Measurements from ENCODE around the gene RAB29.

The RAB29 gene

DNA sequence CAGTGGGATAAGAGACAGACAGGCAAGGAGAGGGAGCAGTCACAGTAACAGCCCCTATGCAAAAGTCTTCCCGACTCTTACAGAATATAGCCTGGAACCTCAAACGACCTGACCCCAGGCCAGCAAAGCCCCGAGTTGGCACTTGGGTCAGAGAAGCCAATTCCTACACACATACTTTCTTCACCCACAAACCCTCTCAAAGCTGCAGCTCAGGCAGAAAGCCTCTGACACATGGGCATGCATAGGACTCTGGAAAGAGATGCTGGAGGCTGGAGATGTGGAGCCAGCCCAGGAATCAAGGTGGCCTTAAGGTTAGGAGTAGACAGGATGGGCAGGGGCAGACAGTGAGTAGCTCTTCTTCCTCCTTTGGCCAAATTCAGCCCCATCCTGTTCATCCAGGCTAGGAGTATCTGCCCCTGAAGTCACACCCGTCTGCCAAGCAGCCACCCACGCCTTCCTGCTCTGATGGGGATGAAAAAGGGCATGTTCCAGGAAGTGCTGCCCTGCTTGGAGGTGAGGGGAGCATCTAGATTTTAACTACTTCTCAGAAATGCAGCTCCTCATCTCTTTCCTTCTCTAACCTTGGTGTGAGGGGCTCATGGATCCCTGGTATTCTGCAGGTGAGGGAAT is 29.9 kb upstream of the RAB29 start:
- H3K27me3 Mint-ChIP-seq = no peaks in the 10 kb centered on the region
- no peak for DNase-seq (ENCODE audit: low spot score in 2 of 2)

DNA sequence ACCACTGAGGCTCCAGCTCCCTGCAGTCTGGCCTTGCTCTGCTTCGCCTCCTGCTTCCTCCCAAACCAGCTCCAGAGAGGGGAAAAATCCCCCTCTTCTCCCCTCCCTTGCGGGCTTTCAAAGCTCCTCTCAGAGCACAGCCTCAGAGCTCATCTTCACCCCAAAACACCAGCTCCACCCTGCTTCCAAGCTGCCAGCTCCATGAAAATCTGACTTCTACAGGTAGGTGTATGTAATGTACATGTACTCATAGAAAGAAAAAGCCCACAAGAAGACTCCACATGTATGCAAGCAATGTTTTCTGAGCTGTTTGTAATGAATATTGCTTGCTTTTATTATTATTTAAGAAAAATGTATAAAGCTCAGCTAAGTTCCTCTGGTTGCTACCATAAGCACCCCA is 29.3 kb upstream of the RAB29 start:
- peaks cover 43% of the 10 kb centered on the region for H3K4me1 Mint-ChIP-seq
- ATAC-seq (ENCODE audit: low read depth) = no peak
- no peak overlapping the region for H3K27ac Mint-ChIP-seq
- no peak for DNase-seq (ENCODE audit: low spot score in 2 of 2)
- H3K4me3 Mint-ChIP-seq = no peak overlapping the region
- no peaks in the 10 kb centered on the region for H3K9me3 Mint-ChIP-seq
- H3K36me3 Mint-ChIP-seq = peaks cover 9% of the 10 kb centered on the region
- no peaks in the 10 kb centered on the region for H3K27me3 Mint-ChIP-seq

More for the DNA sequence above, 29.9 kb upstream of the RAB29 start:
- no peak overlapping the region for H3K4me3 Mint-ChIP-seq
- H3K27ac Mint-ChIP-seq = peak overlapping the region; percentile 14
- H3K36me3 Mint-ChIP-seq = peaks cover 6% of the 10 kb centered on the region
- ATAC-seq (ENCODE audit: low read depth) = no peak
- peaks cover 43% of the 10 kb centered on the region for H3K4me1 Mint-ChIP-seq
- H3K9me3 Mint-ChIP-seq = no peaks in the 10 kb centered on the region

DNA sequence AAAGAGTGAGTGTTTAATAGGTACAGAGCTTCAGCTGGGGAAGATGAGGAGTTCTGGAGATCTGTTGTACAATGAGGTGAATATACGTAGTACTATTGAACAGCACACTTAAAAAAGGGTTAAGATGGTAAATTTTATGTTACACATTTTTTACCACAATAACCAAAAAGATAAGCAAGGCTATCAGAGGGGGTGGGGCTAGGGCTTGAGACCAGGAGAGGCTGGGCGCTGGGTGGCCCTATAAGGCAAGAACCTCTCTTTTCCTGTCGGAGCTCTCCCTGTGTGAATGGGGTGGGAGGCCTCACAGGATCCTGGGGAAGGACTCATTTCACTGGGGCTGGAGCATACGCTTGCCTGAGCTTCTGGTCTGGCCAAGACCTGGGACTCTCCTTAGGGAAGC is 28.7 kb upstream of the RAB29 start:
- Mint-ChIP-seq H3K4me1 (peaks cover 39% of the 10 kb centered on the region), H3K36me3 (peaks cover 6% of the 10 kb centered on the region), H3K27ac (no peak overlapping the region)

DNA sequence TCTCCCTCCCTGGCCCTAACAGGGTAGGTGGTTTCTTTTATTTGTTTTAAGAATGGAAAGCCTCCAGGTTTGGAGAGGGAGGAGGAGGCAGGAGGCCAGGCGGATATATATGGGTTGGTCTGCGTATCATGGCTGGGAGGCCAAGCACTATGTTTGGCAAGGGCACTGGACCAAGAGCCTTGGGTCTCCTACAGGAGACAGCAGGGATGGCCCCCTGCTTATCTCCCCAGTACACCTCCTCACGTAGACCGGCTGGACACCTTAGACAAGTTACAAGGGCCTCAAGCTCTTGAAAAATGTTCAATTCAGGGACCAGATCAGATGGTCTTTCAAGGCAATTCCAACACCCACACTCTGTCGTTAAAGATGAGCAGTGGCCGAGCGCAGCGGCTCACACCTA is 26.8 kb upstream of the RAB29 start:
- Mint-ChIP-seq H3K4me3 (no peak overlapping the region), H3K36me3 (peaks cover 18% of the 10 kb centered on the region), H3K4me1 (peaks cover 28% of the 10 kb centered on the region), H3K9me3 (no peaks in the 10 kb centered on the region), H3K27ac (no peak overlapping the region), H3K27me3 (no peaks in the 10 kb centered on the region)
- DNase-seq (ENCODE audit: low spot score in 2 of 2) = no peak
- ATAC-seq (ENCODE audit: low read depth) = no peak

More for the DNA sequence above, 28.7 kb upstream of the RAB29 start:
- Mint-ChIP-seq H3K4me3 (no peak overlapping the region), H3K27me3 (no peaks in the 10 kb centered on the region), H3K9me3 (no peaks in the 10 kb centered on the region)
- no peak for ATAC-seq (ENCODE audit: low read depth)
- DNase-seq (ENCODE audit: low spot score in 2 of 2) = no peak

DNA sequence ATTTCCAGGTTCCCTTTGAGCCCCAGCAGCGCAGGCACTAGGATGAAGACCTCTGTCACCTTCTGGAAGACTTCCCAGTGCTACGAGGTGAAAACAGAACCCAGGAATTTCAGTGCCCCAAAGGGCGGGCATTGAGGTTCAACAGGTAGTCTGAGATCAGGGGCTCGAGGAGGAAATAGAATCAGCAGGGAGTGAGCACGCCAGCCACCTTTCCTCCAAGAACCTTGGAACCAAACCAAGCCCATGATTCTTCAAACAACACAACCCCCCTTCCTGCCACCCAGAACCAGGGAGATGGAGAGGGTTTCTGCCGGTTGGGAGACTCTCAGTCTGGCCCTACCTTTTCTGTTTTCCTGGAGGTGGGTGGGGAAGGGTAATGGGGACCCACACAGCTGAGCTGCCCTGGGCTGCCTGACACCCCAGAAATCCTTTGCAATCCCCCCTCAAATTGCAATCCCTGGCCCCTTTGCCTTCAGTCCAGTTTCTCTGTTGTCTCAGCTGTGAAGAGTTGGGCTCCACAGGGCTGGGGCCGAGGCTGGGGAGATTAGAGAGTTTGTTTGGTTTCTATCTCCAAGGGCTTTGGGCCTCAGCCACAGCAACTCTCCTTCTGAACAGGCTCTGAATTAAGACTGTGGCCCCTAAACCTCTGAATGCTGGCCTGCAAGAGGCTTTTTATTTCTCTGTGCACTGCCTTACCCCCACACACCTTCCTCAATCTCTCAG is 25.9 kb upstream of the RAB29 start:
- peaks cover 20% of the 10 kb centered on the region for H3K4me1 Mint-ChIP-seq
- no peak overlapping the region for H3K27ac Mint-ChIP-seq
- H3K27me3 Mint-ChIP-seq = no peaks in the 10 kb centered on the region
- ATAC-seq (ENCODE audit: low read depth) (no peak), DNase-seq (ENCODE audit: low spot score in 2 of 2) (no peak)
- H3K36me3 Mint-ChIP-seq = peaks cover 22% of the 10 kb centered on the region
- no peaks in the 10 kb centered on the region for H3K9me3 Mint-ChIP-seq
- no peak overlapping the region for H3K4me3 Mint-ChIP-seq

DNA sequence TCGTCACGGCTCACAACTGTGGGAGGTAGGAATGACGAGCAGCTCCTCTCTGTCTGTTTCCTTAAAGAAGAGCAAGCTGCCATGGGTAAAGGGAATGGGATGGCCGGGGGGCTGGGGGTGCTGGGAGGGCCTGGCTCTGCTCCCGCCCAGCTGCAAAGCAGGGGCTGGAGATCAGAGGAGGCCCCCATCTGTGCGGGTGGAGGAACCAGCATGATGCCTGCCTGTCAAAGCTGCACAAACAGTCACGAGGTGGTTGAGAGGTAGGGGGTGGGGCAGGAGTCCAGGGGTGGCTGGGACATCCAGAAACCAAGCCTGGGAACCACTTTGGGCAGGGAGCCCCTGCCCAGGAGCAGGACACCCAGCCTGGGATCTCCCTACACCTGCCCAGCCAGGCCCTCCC is 25.1 kb upstream of the RAB29 start:
- H3K27ac Mint-ChIP-seq = no peak overlapping the region
- peaks cover 22% of the 10 kb centered on the region for H3K36me3 Mint-ChIP-seq
- H3K9me3 Mint-ChIP-seq = no peaks in the 10 kb centered on the region
- ATAC-seq (ENCODE audit: low read depth) = no peak
- DNase-seq (ENCODE audit: low spot score in 2 of 2) = no peak
- H3K27me3 Mint-ChIP-seq = no peaks in the 10 kb centered on the region
- H3K4me3 Mint-ChIP-seq = no peak overlapping the region
- H3K4me1 Mint-ChIP-seq = peaks cover 13% of the 10 kb centered on the region

DNA sequence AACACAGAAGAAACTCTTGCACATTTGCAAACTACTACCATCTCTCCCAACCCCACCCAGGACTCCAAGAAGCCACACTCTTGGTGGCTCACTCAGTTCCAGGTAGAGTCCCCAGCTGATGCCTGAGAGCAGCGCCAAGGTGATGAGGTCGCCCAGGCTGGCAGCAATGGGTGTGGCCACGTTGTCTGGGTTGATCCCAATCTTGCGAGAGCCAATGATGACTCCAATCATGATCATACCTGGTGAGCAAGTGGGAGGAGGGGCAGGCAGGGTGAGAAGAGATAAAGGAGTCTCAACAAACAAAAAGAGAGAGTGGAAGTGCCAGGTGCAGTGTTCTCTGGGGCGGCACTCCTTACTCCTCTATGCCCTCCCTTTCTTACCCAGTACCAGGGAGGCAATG is 23.3 kb upstream of the RAB29 start:
- Mint-ChIP-seq H3K36me3 (peaks cover 23% of the 10 kb centered on the region), H3K4me1 (peaks cover 13% of the 10 kb centered on the region), H3K9me3 (no peaks in the 10 kb centered on the region), H3K27me3 (no peaks in the 10 kb centered on the region), H3K4me3 (no peak overlapping the region), H3K27ac (no peak overlapping the region)
- ATAC-seq (ENCODE audit: low read depth) = no peak
- DNase-seq (ENCODE audit: low spot score in 2 of 2) = no peak

DNA sequence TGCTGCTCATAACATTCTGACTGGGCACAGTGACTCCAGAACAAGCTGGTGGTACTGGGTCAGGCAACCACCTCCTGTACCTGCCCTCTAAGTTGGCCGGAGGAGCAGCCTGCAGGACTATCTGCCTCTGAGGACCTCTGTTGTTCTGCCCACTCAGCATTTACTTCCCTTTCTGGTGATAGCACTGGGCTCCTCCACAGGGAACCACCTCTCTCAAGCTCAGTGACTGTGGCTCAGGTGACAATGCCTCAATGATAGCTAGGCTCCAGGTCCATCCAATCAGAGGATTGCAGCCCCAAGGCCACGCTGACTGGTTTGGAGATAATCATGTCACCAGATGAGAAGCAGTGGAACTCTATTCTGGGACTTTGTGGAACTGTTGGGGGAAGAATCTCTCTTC is 21.9 kb upstream of the RAB29 start:
- H3K36me3 Mint-ChIP-seq = peaks cover 28% of the 10 kb centered on the region
- no peak for DNase-seq (ENCODE audit: low spot score in 2 of 2)
- H3K27me3 Mint-ChIP-seq = no peaks in the 10 kb centered on the region
- H3K9me3 Mint-ChIP-seq = no peaks in the 10 kb centered on the region
- no peak for ATAC-seq (ENCODE audit: low read depth)
- H3K4me3 Mint-ChIP-seq = no peak overlapping the region
- H3K27ac Mint-ChIP-seq = no peak overlapping the region
- peaks cover 19% of the 10 kb centered on the region for H3K4me1 Mint-ChIP-seq

DNA sequence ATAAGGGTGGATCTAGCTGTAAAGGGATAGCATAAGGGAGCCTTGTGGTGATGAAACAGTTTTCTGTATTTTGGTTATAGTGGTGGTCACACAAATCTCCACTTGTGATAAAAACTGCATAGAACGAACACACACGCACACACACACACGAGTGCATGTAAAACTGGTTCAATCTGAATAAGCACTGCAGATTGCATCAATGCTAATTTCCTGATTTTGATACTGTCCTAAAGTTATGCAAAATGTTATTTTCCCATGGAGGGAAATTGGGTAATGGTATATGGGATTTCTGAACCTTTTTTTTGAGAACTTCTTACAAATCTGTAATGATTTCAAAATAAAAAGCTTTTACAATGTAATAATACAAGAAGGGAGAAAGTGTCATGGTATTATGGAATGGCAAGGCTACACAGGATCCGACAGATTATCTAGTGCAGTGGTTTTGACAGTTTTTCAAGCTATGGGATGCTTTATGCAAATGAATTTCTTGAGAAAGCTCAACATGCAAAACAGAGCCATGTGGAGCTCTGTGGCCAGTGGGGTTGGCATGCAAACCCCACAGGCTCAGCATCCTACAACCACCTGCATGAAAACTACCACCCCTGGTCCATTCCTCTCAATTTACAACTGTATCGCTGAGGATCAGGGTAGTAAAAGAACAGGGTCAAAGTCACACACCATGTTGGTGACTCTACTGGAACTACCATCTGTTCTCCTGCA is 18.9 kb upstream of the RAB29 start:
- Mint-ChIP-seq H3K9me3 (no peaks in the 10 kb centered on the region), H3K27me3 (no peaks in the 10 kb centered on the region), H3K36me3 (peaks cover 37% of the 10 kb centered on the region), H3K4me3 (no peak overlapping the region), H3K27ac (no peak overlapping the region), H3K4me1 (peaks cover 25% of the 10 kb centered on the region)
- peak; percentile 78 for ATAC-seq (ENCODE audit: low read depth)
- no peak for DNase-seq (ENCODE audit: low spot score in 2 of 2)

DNA sequence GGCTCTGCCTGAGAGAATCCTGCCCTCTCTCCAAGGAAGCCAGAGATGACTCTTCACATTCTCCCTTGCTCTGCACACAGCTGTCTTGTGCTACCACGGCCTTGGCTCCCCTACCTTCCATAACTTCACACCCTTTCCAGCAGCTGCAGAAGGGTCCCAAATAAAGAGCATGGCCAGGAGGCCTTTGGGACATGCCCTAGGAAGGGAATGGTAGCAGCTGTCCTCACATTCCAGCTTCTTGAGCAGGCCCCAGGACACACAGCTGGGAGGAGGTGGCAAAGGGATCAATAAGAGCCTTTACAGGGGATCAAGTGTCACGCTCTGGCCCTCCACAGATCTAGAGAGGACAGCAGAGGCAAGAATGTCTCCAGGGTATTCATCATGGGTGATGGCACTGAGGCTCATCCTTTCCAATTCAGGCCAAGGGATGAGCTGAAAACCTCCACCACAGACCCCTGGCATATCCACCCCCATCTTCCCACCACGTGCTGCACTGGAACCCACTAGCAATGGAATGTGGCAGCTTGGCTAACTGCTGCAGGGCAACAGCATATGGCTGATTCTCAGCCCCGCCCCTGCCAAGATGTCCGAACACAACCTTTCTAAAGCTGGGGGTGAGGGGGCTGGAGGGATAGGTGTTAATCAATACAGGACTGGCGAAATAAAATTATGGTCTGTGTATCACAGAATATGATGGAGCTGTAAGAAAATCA is 17.8 kb upstream of the RAB29 start:
- no peak overlapping the region for H3K27ac Mint-ChIP-seq

DNA sequence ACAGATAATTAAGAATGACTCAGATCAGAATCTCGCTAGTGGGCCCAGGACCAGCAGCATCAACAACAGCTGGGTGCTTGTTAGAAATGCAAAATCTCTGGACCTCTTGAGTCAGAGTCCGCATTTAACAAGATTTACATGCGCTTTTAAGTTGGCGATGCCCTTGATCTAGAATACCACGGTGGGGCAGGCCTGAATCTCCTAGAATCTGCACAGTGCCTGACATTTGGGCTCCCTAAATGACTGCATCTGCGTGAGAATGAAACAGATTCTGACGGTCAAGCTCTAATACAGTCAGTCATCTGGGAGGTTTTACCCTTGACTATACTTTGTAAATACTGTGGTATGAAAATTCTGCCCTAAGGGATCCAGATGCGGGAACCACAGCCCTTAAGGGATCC is 17.2 kb upstream of the RAB29 start:
- no peaks in the 10 kb centered on the region for H3K9me3 Mint-ChIP-seq
- no peak for DNase-seq (ENCODE audit: low spot score in 2 of 2)
- ATAC-seq (ENCODE audit: low read depth) = no peak
- no peak overlapping the region for H3K4me3 Mint-ChIP-seq
- H3K36me3 Mint-ChIP-seq = peaks cover 25% of the 10 kb centered on the region
- H3K4me1 Mint-ChIP-seq = peaks cover 25% of the 10 kb centered on the region
- H3K27ac Mint-ChIP-seq = no peak overlapping the region
- no peaks in the 10 kb centered on the region for H3K27me3 Mint-ChIP-seq

More for the DNA sequence above, 17.8 kb upstream of the RAB29 start:
- no peak overlapping the region for H3K4me3 Mint-ChIP-seq
- H3K9me3 Mint-ChIP-seq = no peaks in the 10 kb centered on the region
- H3K4me1 Mint-ChIP-seq = peaks cover 25% of the 10 kb centered on the region
- H3K27me3 Mint-ChIP-seq = no peaks in the 10 kb centered on the region
- ATAC-seq (ENCODE audit: low read depth) (no peak), DNase-seq (ENCODE audit: low spot score in 2 of 2) (no peak)
- peaks cover 29% of the 10 kb centered on the region for H3K36me3 Mint-ChIP-seq

DNA sequence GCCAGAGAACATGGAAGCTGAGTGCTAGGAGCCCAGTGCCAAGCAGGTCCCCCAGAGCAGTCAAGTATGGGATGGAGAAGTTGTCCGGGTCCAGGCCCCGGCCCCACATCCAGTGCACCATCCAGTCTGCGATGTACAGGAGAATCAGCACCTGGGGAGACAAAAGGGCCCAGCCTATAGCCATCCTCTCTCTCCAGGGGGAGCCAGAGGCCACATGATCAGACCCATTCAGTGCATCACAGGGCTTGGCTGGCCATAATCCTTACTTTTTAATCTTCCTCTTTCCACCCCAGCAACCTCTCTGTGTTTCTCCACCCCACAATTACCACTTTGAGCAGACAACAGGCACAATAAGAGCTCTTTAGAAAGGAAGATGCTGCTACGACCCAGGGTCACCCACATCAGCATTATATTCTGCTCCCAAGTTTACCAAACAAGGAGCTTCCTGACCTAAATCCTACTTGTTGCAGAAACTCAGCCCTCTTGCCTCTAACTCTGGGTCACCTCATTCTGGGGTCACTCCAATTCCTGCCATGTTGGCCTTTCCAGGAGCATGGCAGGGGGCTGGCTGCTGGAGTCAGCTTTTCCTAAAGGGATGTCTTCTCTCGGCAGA is 16.4 kb upstream of the RAB29 start:
- no peak overlapping the region for H3K27ac Mint-ChIP-seq
- DNase-seq (ENCODE audit: low spot score in 2 of 2) (peak; percentile 57 to 59), ATAC-seq (ENCODE audit: low read depth) (peak; percentile 89)
- H3K4me3 Mint-ChIP-seq = no peak overlapping the region
- no peaks in the 10 kb centered on the region for H3K27me3 Mint-ChIP-seq
- H3K36me3 Mint-ChIP-seq = peaks cover 20% of the 10 kb centered on the region
- peaks cover 25% of the 10 kb centered on the region for H3K4me1 Mint-ChIP-seq
- H3K9me3 Mint-ChIP-seq = no peaks in the 10 kb centered on the region

DNA sequence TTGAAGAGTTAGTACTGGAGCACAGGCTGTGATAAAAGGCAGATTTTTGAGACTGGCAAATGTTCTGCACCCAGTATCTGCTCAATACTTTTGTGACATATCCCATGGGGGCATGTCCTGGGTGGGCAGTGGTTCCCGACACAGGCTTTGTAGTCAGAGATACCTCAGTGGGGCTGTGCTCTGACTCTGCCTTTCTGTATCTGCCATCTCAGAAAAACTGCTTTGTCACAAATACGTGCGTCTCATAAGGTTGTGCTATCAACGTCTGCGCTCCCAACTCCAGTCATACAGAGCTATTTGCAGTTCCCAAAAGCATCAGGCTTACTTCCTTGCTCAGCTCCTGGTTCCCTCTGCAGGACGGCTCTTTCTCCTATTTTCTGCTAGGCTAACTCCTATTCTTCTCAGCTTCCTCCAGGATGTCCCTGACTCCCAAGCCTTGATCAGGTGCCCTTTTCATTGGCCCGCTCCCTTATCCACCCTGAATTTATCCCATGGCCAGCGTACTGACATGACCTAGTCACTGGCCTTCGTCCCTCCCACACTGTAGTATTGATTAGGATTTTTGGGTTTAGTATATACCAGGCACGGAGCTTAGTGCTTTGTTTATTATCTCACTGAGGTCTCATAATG is 12.1 kb upstream of the RAB29 start:
- Mint-ChIP-seq H3K4me3 (no peak overlapping the region), H3K9me3 (no peaks in the 10 kb centered on the region), H3K27ac (no peak overlapping the region), H3K27me3 (no peaks in the 10 kb centered on the region), H3K36me3 (peaks cover 11% of the 10 kb centered on the region), H3K4me1 (peaks cover 6% of the 10 kb centered on the region)
- ATAC-seq (ENCODE audit: low read depth) (no peak), DNase-seq (ENCODE audit: low spot score in 2 of 2) (no peak)
